CD4-positive, alpha-beta T cell treated with Interleukin-17A for 1 hour (primary cell): Measurements from ENCODE around the gene TARBP1.

ENCODE experiments used
- DNase-seq: peaks from one replicate; pipeline ENCODE4 v3.0.0-alpha.2; 2020

The TARBP1 gene

DNA sequence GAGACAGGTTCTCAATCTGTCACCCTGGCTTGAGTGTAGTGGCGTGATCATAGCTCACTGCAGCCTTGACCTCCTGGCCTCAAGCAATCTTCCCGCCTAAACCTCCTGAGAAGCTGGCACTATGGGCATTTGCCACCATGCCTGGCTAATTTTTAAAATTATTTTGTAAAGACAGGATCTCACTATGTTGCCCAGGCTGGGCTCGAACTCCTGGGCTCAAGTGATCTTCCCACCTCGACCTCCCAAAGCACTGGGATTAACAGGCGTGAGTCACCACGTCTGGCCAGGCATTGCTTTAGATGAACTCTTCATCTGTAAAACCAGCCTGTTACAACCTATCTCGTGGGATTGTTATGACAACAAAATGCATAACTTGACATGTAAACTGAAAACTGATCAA is 103.3 kb downstream of the TARBP1 start:
- DNase-seq, result no peak

DNA sequence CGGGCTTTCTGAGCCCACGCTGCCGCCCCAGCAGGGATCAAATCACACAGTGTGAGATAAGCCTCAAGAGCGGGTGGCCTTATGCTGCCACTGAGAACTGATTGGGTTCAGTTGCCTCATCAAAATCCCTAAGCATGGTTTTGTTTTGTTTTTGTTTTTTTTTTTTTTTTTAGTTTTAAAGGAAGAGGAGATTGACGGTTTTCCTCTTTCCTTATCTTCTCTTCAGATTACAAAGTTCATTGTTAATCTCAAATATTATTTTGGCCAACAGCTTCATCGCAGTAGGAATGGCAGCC is 105.1 kb downstream of the TARBP1 start:
- DNase-seq, result no peak

GRCh38 chr1:234373064-234373958 is 105.7 kb downstream of the TARBP1 start, which contains the start of gene COA6:
TSS of gene COA6 (plus strand) at chr1:234373456. CDS start at chr1:234373467, 11 bp downstream.
- DNase-seq, result peak; percentile 95

GRCh38 chr1:234372011-234372757 is 106.8 kb downstream of the TARBP1 start:
- no peak for DNase-seq

DNA sequence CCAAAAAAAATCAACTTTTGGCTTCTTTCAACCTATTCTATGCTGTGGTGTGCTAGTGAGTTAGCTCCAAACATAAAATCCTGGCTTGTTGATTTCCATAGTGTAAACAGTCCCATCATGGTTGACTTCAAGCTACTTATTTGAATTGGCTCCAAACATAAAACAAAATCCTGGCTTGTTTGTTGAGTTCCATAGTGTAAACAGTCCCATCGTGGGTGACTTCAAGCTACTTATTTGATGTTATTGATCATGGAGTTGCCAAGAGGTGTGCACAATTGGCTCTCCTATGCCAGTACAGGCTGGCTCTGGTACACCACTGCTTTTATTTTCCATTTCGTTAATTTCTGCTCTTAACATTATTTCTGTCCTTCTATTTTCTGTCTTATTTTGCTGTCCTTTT is 107.6 kb downstream of the TARBP1 start:
- DNase-seq, result no peak

DNA sequence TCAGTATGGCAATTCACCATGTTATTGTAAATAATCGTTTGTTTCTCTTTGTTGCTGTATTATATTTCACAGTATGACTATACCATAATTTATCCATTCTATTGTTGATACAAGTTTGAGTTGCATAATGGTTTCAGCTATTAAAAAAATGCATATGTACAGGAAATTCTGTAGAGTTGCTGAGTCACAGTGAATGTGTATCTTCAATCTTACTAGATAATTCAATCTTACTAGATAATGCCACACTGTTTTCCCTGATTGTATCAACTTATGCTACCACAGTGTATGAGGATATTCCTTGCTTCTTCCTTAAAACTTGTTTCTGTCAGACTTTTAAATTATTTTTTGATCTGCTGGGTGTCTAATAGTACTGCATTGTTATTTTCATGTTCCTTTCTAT is 109.2 kb downstream of the TARBP1 start:
- DNase-seq, result no peak

DNA sequence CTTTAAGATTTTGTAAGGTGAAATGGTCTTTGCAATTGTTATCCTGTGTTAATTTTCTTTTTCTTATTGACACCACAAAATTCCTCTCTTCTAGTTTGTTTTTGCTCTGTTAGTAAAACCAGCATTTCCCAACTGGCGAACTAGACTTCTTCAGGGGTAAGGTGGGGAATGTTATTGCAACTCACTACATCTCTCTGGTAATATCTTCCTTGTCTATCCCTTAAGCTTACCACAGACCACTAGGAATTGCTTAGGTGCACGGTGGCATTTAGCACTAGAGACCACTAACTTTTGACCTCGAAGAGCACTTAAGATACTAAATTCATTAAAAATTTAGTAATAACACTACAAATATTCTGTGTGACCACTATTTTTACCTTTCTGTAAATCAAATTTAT is 109.9 kb downstream of the TARBP1 start:
- no peak for DNase-seq

DNA sequence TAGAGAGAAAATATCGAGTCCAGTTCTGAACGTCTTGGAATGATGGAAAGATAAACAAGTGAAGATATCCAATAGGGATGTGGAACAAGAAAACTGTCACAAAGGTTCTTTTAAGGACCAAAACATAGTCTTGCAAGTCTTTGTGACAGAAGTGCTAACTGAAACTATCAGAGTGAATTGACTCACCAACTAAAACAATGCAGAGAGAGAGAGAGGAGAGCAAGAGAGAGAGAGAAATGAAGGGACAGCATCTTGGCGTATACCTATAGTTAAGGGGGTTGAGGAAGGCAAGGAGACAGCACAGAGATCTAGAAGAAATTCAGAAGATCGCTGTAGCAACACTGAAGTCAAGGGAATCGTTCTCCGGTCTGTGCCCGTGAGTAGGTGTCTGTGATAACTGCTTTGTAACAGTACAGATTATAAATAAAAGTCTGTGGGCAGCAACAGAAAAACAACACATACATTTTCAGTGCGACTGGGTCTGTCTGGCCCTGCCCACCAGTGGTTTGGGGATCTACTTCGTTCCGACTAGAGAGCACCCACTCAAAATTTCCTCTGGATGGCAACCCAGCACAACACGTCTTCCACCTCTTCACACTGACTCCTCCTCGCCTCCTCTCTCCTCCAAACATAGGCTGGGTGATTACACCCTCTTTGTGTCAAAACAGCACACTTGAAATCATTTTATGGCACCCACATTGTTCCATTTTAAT is 110.5 kb downstream of the TARBP1 start:
- DNase-seq, result peak; percentile 47

- no peak for DNase-seq
Measured at GRCh38 chr1:234362558-234362957, 116.4 kb downstream of the TARBP1 start.

- no peak for DNase-seq
Measured at GRCh38 chr1:234361102-234361603, 117.8 kb downstream of the TARBP1 start.

DNA sequence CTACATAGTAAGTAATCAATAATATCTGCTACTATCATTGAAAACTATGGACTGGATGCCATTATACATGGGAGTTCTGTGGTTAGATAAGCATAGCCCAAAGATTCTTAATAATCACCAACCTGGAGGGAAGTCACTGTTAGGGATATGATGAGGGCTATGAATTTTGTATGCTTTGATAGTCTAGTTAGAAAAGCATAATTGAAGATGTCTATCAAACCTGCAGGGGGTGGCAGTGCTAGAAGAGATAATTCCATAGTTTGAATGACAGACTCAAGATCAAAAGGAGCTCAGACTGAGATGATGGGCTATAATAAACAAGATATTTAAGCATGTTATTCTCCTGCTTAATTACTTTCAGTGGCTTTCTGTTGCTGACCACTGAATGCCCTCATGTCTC is 121.1 kb downstream of the TARBP1 start:
- no peak for DNase-seq

DNA sequence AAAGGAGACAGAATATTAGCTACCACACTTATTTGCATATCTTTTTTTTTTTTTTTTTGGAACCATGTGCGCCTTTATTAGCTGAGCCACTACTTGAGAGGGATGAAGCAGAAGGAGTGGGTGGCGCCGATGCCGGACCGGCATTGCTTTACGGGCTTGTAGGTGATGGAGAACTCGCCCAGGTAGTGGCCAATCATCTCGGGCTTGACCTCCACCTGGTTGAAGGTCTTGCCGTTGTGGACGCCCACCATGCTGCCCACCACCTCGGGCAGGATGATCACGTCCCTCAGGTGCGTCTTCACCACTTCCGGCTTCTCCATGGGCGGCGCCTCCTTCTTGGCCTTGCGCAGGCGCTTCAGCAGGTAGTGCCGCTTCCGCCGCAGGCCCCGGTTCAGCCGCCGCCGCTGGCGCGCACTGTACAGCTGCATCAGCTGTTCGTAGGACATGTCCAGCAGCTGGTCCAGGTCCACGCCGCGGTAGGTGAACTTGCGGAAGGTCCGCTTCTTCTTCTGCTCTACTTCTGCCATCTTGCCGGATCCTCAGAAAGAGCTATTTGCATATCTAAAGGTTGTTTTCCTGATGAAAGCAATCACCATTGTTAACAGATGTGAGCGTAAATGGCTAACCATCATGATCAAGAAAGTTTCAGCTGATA is 122.2 kb downstream of the TARBP1 start:
- peak; percentile 65 for DNase-seq

DNA sequence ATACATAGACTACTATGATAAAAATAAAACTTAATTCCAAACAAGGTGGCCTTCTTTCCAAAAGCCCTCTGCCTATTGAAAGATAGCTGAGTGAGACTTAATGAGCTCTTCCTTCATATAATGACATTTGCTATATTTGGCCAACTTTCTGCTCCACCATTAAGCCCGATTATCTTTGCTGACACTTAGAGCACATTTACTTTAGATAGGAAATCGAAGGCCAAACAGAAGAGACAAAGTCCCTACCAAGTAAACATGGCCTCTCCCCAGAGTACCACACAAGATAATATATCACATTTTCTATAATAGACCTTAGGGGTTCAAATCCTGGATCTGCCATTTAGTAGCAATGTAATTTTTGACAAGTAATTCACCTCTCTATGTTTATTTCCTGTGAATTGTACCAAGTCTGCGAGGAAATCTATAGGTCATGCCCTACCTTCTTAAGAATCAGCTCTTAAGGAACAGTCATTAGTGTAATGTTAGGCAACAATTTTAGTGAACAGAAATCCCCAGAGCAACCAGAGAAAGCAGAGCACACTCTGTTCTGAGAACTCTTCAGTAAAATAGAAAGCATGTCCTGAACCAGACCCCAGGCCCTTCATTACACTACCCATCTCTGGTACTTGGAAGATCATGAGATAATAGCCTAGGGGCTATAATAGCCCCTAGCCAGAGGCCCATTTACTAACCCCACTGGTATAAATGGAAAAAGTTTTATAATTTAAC is 123.0 kb downstream of the TARBP1 start:
- DNase-seq, result no peak

DNA sequence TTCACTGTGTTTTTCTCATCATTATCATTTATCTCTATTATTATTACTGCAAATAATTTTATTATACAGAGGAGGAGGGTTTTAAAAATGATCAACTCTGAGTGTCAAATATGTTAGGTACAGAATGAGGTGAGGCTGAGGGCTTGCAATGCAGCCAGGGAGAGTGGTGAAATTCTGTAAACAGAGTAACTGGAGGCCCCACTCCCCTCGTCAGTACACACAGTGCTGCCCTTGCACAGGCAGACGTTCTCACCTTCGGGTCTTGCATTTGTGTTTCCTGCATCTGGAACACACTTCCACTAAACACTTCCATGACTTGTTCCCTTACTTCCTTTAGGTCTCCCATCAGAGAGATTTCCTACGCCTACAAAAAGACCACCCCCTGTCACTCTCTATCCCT is 130.0 kb downstream of the TARBP1 start:
- DNase-seq, result no peak

DNA sequence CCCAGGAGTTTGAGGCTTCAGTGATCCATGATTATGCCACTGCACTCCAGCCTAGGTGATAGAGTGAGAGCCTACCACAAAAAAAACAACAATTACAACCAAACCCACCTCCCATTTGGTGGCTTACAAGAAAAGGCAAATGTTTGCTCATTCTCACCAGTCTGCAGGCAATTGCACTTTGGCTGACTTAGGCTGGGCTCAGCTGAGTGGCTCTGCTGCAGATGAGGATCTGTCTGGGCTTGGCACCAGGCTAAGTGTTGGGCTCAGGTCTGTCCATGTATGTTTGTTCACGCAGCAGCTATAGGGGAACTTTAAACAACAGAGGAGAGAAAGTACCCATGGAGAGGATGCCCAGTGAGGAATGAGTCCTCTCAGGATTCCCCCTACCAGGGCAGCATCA is 133.7 kb downstream of the TARBP1 start:
- DNase-seq, result no peak

GRCh38 chr1:234342774-234343173 is 136.2 kb downstream of the TARBP1 start:
- DNase-seq, result no peak
